NOMO-1 (cell line): Measurements from ENCODE around the gene ARHGAP8.
"Not testable (repeated sequence)": the region's sequence is repeated elsewhere in the genome, so short reads cannot be mapped to it uniquely, and the experiment has no call there.

Source experiments
- DNase-seq, 2 experiments: peaks; one replicate each; lab custom pipeline; 2025; ENCODE audit not compliant: unreplicated experiment in 2 of 2; lab: John Stamatoyannopoulos, UW

ARHGAP8 gene

DNA sequence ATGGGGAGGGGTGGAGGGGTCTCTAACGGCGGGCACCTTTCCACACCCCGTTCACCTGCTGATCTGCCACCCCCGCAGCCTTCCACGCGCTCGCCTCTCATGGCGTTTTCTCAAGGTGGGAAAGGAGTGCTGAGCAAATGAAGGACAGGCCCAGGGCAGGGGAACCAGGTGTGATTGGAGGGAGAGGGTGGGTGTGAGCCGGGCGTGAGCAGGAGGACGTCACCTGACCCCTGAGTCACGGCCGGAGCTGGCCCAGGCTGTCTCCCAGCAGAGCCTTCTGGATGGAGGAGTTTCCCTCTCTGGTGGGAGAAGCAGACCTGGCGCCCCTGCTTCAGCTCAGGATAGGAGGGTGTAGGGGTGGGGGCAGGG, 14.0 kb upstream of the ARHGAP8 start:
- no peak for DNase-seq

DNA sequence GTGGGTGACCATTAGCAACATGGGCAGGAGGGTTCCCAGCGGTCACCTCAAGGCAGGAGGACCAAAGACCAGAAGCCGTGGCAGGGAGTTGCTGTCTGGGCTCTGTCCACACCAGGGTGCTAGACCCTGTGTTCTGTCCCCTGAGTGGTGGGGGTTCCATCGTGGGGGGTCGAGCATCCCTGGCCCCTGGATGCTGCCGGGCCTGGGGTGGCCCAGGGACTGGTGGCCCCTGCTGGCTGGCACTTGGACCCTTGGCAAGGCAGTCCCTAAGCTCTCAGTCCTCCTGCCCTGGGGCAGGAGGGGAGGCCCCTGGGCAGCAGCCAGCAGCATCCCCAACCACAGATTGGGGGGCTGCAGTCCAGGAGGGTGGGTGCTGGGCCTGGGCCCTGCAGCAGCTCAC, 13.4 kb upstream of the ARHGAP8 start:
- no peak for DNase-seq

DNA sequence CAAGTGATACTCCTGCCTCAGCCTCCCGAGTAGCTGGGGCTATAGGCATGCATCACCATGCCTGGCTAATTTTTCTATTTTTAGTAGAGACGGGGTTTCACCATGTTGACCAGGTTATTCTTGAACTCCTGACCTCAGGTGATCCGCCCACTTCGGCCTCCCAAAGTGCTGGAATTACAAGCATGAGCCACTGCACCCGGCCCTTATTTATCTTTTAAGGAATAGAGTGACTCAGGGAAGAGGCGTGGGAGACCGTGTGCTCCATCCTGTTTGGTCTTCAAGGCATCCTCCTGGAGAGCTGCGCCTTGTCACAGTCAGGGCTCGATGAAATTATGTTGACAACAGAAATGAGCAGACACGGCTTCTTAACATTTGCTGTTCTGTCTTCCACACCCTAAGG, 12.7 kb upstream of the ARHGAP8 start:
- not testable (repeated sequence) for DNase-seq

DNA sequence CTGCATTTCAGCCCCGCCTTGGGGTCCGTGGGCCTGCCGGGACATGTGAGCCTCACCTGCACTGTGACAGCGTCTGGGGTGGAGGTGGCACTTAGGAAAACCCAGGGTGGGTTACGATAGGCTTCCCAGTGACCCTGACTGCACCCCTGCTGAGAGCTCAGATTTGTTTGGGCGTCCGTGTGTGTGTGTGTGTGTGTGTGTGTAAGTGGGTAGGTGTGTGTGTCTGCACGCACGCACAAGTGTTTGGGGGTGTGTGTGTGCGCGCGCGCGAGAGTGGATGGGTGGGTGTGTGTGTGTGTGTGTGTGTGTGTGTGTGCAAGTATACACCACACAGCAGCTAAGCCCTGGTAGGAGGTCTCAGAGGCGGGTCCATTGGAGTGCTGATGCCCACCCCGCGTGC, 12.1 kb upstream of the ARHGAP8 start:
- DNase-seq = no peak

DNA sequence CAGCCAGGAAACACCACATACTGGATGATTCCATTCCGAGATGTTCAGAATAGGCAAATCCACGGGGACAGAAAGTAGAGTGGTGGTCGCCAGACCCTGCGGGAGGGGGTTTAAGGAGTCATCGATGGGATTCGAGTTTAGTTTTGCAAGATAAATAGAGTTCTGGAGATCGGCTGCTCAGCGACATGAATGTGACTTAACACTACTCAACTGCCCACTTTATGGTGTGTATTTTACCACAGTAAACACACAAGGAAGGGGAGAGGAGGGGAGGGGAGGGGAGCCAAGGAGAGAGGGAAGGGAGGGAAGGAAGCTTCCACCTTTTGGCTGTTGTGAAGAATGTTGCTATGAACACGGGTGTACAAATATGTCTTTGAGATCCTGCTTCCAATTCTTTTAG, 10.4 kb upstream of the ARHGAP8 start:
- no peak for DNase-seq

DNA sequence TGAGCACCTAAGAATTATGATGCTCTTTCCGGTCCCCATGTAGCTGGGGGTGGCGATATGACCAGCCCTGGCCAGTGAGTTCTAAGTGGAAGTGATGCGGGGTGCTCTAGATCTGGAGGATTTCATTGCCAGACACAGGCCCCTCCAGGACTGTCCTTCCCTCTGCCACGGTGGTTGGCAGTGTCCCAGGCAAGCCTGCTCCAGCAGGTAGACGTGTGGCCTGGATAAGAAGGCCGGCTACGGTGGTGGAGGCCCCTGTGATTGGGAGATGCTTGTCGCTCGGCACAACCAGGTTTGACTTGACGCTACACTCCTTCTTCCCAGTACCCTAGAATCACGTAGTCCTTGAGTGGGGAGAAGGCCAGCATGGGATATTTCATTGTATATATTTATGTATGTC, 9.1 kb upstream of the ARHGAP8 start:
- DNase-seq = no peak

DNA sequence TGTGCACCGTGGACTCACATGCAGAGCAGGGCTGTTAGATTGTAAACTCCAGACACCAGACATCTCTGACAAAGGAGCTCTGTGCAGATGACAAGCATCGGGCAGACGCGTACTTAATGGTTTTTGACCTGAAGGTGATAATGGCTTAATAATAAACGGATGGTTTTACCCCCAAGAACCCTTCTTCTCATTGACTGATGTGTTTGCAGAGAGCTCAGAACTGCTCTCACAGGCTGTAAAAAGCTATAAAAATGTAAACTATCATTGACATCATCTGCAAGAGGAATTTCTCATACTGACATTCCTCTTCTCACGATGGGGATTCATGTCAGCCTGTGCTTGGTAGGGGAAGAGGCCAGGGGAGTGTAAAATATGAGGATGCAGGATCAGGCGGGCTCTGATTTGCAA, 8.6 kb upstream of the ARHGAP8 start:
- no peak for DNase-seq

DNA sequence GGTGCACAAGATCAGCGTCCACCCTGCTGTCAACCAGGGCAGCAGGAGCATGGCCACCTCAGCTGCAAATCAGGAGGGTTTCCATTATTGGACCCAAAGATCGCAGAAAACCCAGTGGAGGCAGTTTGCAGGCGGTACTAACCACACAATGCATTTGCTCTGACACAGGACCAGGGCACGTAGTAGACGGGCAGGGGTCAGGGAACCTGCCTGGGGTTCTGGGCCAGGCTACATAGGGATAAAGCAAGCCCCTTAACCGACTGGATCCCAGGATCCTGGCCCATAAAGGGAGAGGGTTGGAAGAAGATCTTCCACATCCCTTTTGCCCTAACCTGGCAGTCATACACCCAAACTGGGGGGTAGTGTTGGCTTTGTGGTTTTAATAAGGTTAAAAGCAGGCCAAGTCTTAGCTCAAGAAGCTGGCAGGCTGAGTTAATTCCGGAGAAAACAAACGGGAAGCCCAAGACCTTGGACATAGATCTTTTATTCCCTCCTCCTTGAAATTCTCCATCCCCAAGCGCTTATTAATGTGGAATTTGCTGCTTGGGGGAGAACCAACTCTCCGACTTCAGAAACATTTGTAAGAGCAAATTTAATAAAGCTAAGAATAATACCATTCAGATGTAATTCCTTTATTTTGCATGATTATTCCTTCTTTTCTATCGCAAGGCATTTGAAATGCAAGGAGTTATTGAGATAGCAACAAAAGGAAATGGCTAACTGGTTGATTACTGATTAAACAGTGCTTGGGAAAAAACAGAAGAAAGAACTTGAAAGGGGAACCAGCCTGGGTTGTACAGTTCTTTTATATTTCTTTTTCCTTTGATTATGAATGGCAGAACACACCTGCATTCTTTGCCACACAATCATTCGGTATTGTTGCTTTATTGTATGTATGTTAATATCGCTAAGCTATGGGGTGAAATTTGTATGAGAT, 6.3 kb upstream of the ARHGAP8 start:
- DNase-seq = no peak

DNA sequence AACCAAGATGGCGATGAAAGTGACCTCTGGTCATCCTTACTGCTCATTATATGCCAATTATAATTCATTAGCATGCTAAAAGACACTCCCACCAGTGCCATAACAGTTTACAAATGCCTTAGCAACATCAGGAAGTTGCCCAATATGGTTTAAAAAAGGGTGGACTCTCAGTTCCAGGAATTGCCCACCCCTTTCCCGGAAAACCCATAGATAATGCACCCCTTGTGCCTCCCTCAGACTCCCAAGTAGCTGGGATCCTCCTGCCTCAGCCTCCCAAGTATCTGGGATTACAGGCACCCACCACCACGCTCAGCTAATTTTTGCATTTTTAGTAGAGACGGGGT, 4.6 kb upstream of the ARHGAP8 start:
- not testable (repeated sequence) for DNase-seq

DNA sequence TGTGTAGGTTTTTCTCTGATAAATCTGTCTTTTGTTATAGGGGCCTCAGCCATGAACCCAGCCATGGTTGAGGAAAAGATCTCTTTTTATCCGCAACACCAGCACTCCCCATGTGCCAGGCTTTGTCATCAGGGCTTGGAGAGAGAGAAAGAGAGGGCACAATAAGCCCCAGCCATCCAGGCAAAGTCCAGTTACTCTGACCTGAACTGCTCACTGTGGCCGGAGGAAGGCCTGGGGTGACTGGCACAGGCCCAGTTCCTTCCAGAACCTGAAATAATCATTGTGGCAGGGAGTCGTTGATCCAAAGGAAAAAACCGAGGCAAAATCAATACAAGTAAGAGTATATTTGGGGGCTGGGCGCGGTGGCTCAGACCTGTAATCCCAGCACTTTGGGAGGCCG, 3.9 kb upstream of the ARHGAP8 start:
- DNase-seq = no peak

DNA sequence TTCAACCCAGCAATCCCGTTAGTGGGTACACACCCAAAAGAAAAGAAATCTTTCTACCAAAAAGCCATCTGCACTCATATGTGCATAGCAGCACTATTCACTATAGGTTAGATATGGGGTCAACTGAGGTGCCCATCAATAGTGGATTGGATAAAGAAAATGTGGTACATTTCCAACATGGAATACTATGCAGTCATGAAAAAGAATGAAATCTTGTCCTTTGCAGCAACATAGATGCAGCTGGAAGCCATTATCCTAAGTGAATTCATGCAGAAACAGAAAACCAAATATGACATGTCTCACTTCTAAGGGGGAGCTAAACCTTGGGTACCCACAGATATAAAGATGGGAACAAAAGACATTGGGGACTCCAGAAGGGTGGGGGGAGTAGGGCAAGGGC, 1.9 kb upstream of the ARHGAP8 start:
- no peak for DNase-seq

DNA sequence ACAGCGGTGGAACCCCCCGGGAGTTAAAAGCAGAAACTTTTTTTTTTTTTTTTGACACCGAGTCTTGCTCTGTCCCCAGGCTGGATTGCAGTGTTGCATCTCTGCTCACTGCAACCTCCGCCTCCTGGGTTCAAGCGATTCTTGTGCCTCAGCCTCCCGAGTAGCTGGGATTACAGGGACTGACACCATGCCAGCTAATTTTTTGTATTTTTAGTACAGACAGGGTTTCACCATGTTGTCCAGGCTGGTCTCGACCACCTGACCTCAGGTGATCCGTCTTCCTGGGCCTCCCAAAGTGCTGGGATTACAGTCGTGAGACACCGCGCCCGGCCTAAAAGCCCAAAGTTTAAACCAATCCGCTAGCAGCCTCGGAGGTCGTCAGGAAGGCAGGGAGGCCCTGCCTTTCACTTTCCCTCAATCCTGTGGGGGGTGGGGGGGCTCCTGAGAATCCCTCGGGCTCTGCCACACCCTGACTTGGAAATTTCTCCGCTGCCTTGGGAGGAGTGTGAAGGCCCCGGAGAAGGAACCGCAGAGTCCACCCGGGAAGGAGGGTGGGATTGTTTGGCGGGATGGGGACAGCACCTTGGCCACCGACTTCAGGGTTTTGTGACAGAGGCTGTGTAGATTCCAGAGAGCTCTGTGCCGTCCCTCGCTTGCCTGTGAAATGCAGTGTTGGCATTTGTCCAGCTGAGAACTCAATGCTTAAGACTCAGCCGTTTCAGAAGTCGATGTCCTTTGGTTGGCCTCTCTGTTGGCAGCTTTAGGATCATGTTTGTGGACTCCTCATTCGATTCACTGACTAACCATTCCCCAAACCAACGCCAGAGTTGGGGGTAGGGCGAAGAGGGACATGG, 1.0 kb downstream of the ARHGAP8 start:
- DNase-seq = no peak

DNA sequence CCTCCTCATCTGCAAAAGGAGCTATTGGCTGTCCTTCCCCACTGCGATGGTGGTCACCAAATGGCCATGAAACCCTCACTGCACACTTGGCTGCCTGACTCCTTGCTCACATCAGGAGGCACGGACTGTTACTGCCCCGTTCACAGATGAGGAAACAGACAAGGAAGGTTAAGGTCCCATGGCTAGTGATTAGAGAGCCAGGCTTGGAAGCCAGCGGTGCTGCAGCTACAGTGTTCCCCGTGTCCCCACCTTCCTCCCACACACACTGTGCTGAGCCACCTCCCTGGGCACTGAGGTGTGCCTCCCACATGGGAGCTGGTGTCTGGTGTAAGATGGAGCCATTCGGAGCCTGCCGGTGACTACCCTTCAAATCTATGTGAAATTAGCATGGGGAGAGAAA, 2.6 kb downstream of the ARHGAP8 start:
- DNase-seq = no peak

DNA sequence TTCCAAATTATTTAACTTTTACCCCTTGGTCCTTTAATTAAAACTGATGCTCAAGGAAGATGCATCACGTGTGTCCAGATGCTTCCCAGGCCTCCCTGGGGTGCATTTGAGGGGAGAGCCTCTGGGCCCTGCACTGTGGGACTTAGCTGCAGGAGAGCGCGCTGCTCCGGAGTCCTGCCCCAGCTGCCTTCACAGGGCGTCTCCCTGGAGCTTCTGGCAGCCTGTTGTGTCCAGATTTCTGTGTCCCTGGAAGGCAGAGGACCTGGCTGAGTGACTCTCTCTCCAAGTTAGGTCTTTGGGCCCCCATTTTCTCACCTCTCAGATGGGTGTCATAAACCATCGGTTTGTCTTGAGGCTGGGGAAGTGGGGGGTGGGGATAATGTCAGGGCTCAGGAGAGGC, 3.0 kb downstream of the ARHGAP8 start:
- DNase-seq = no peak

DNA sequence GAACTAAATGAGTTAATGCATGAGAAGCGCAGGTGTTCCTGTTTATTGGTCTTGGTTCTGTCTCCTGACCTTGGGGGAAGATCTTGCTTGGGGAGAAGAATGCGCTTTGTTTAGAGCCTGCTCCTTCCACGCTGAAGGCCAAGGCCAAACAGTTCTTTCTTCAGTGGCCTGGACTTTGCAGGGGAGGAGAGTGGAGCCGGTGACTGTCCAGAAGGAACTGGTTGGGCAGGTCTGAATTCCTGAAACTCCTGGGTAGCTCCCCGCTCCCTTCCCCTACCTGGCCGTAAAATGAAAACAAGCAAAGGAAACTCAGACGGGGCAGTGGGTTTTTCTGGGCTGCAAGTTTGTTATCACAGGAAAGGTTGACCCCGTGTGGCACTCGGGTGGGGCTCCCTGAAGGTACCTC, 3.6 kb downstream of the ARHGAP8 start:
- no peak for DNase-seq

DNA sequence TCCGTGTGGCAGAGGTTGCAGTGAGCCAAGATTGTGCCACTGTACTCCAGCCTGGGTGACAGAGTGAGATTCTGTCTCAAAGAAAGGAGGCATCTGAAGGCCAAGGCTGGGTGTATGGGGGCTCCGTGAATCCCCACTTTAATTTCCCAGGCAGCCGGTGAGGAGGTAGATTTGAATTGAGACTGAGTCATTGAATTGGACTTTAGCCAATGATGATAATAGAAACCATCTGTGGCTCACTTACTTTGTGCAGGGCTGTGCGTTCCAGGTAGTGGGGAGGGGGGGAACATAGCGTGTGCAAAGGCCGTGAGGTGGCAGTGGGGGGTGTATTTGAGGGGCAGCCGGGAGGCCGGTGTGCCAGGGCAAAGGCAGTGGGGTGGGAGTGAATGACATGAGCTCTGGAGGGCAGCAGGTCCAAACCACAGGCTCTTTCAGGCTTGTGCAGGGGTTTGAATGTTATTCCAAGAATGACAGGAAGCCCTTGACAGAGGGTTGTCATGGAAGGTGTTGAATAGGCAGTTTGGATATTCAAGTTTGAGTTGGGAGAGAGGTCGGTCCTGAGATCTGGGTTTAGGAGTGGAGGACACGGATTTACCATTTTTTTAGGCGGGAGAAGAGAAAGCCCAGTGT, 6.1 kb downstream of the ARHGAP8 start:
- no peak for DNase-seq

DNA sequence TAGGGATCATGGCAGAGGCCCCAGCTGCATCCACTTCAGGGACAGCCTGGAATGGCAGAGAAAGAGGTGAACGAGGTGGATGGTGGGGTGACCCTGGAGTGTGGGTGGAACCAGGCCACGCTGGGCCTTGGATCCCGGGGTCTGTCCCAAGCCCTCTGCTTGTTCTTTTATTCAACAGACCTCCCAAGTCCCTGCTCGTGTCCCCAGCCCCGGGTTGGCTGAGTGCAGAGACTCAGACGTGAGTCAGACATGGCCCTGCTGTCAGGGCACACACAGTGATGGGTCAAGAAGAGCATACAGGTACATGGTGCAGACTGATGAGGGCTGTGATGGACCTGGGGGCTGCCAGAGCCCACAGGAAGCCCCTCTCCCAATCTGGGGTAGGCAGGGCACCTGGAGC, 6.6 kb downstream of the ARHGAP8 start:
- DNase-seq = no peak

DNA sequence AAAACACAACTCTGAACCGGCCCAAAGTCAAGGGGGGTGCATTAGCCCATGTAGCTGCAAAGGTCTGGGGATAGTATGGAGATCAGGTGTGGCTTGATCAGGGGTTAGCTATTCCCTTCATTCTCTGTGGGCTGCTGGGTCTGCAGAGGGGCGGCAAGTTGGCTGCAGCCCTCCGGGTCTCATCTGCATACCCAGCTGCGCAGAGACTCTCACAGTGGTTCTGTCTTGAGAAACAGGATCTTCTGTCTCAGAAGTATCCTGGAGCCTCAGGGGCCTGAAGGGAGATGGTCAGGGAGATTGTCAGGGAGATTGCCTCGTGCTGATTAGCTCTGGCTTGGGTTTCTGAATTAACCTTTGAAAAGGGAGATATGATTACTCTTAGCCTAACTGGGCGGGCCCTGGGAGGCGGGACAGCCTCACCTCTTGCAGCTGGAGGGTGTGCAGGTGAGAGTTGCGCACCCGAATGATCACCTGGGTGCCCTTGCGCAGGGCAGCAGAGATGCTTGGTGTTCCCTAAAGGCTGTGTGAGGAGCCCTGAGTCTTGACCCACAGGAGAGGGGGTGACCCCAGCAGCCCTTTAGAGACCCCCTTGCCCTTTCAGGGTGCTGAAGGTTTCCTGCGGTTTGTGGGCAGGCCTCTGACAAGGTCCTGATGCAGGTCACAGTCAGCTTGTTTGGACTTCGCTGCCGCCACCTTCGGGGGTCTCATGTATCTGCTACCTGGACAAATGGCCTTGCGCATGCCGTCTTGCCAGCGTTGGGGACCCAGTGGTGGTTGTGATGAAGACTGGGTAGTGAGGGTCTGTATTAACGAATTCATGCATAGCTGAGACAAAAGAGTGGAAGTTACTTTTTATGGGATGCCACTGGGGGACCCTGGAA, 7.3 kb downstream of the ARHGAP8 start:
- no peak for DNase-seq

DNA sequence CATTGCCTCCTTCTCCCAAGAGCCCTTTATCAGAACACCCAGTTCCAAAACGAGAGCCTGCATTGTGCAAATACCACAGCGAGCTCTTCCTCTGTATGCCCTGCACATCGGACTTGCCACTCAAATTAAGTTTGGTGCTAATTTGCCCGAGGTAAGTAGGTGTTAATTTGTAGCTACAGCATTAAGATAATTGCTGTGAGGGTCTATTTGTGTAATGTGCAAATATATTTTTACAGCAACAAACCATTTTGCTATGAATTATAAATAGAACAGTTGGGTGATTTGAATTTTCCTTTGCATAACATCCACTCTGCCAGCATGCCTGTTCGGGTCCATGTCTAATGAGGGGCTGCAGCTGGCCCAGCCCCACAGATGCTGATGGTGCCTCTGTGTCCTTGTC, 8.1 kb downstream of the ARHGAP8 start:
- DNase-seq = no peak

DNA sequence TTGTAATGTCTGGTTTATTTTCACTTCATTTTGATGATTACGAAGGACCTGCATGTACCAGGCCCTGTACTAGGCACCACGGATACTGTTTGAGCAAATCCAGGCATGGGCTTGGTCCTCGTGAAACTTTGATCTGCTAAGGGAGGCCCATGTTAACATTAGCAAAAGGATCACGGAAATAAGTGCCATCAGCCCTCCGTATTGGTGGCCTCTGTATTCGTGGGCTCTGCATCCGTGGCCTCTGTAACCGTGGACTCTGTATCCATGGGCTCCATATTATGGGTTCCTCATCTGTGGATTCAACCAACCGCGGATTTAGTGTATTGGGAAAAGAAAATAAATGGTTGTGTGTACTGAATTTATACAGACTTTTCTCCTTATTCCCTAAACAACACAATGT, 8.7 kb downstream of the ARHGAP8 start:
- no peak for DNase-seq

DNA sequence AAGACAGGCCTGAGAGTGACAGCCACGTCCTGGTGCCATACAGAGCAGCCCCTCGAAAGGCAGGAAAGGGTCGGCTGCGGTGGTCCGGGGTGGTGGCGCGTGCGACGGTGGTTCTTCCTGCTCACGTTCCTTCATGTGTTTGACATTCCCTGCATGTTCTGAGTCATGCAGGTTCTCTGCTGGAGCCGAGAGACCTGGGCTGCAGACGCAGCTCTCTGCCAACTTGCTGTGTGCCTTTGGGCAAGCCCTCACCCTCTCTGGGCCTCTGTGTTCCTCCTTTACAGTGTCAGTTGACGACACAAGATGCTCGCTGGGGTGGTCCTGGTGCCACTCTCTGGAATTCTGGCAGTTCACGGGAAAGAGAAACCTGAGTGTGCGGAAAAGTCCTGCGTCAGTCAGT, 12.0 kb downstream of the ARHGAP8 start:
- no peak for DNase-seq
